ENCODE measurements around the gene F10. TPM values are rescaled to one million over a fixed set of nuclear protein-coding genes. Genes with fewer than 3 reads are reported as not detected.

Gene F10
- total RNA-seq, 4 donors from 2014 or later: 4.1 to 22.5 (median 11.8) TPM

DNA sequence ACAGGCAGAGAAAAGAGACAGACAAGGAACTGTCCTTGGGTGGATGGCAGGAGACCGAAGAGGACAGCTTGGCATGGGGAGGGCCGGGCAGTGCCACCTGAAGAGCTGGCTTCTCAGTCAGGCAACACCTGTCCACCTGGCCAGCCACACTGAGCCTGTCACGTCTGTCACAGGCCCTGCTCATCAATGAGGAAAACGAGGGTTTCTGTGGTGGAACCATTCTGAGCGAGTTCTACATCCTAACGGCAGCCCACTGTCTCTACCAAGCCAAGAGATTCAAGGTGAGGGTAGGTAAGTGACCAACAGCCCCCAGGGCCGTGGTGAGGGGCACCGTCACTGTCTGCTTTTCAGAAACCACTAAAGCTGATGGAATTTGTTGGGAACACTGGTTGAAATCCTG lies 24.6 kb downstream of the F10 start:
- Histone ChIP-seq H3K9me3 (no peaks in the 10 kb centered on the region), H3K36me3 (no peaks in the 10 kb centered on the region), H3K4me1 (peaks cover 0 to 6% (median under 1%) of the 10 kb centered on the region in 4 donors), H3K4me3 (no peak overlapping the region), H3K27me3 (no peaks in the 10 kb centered on the region), H3K27ac (no peak overlapping the region)
- no peak for TF ChIP-seq CTCF (IDR thresholded peaks at IDR 0.05)
- TF ChIP-seq POLR2A (IDR thresholded peaks at IDR 0.05): no peak
- DNase-seq: no peak

DNA sequence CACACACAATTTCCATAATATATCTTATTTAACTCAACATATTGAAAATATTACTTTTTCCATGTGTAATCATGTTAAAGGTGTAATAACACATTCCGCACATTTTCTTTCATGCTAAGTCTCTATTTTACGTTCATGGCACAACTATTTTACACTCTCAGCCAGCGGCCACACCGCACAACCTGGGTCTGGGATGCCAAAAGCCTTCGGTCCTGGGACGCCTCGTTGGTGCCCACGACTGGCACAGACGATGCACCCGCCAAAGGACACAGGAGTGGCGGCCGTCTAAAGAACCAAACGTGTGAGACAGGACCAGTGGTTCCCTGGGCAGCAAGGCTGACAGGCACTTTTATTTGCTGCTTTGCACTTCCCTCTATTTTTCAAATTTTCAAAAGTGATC lies 25.8 kb downstream of the F10 start:
- no peaks in the 10 kb centered on the region for H3K36me3 ChIP-seq
- TF ChIP-seq CTCF (IDR thresholded peaks at IDR 0.05) (no peak), POLR2A (IDR thresholded peaks at IDR 0.05) (no peak)
- no peaks in the 10 kb centered on the region for H3K9me3 ChIP-seq
- H3K27ac ChIP-seq: no peak overlapping the region
- peaks cover 0 to 15% (median 10%) of the 10 kb centered on the region in 4 donors for H3K4me1 ChIP-seq
- no peak overlapping the region for H3K4me3 ChIP-seq
- H3K27me3 ChIP-seq: no peaks in the 10 kb centered on the region
- DNase-seq: no peak

DNA sequence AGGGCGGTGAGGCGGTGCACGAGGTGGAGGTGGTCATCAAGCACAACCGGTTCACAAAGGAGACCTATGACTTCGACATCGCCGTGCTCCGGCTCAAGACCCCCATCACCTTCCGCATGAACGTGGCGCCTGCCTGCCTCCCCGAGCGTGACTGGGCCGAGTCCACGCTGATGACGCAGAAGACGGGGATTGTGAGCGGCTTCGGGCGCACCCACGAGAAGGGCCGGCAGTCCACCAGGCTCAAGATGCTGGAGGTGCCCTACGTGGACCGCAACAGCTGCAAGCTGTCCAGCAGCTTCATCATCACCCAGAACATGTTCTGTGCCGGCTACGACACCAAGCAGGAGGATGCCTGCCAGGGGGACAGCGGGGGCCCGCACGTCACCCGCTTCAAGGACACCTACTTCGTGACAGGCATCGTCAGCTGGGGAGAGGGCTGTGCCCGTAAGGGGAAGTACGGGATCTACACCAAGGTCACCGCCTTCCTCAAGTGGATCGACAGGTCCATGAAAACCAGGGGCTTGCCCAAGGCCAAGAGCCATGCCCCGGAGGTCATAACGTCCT lies 26.4 kb downstream of the F10 start:
- TF ChIP-seq POLR2A (IDR thresholded peaks at IDR 0.05): no peak
- TF ChIP-seq CTCF (IDR thresholded peaks at IDR 0.05): no peak
- DNase-seq: no peak
- Histone ChIP-seq H3K27ac (no peak overlapping the region), H3K9me3 (no peaks in the 10 kb centered on the region), H3K36me3 (no peaks in the 10 kb centered on the region), H3K4me3 (no peak overlapping the region), H3K27me3 (no peaks in the 10 kb centered on the region), H3K4me1 (peaks cover 0 to 17% (median 11%) of the 10 kb centered on the region in 4 donors)

- Histone ChIP-seq H3K4me3 (no peak overlapping the region), H3K27ac (no peak overlapping the region), H3K36me3 (no peaks in the 10 kb centered on the region), H3K4me1 (peaks cover 0 to 17% (median 11%) of the 10 kb centered on the region in 4 donors), H3K9me3 (no peaks in the 10 kb centered on the region), H3K27me3 (no peaks in the 10 kb centered on the region)
- no peak for TF ChIP-seq CTCF (IDR thresholded peaks at IDR 0.05)
- TF ChIP-seq POLR2A (IDR thresholded peaks at IDR 0.05): no peak
- DNase-seq: no peak
These were observed 27.3 kb downstream of the F10 start for GRCh38 chr13:113149711-113150549.

DNA sequence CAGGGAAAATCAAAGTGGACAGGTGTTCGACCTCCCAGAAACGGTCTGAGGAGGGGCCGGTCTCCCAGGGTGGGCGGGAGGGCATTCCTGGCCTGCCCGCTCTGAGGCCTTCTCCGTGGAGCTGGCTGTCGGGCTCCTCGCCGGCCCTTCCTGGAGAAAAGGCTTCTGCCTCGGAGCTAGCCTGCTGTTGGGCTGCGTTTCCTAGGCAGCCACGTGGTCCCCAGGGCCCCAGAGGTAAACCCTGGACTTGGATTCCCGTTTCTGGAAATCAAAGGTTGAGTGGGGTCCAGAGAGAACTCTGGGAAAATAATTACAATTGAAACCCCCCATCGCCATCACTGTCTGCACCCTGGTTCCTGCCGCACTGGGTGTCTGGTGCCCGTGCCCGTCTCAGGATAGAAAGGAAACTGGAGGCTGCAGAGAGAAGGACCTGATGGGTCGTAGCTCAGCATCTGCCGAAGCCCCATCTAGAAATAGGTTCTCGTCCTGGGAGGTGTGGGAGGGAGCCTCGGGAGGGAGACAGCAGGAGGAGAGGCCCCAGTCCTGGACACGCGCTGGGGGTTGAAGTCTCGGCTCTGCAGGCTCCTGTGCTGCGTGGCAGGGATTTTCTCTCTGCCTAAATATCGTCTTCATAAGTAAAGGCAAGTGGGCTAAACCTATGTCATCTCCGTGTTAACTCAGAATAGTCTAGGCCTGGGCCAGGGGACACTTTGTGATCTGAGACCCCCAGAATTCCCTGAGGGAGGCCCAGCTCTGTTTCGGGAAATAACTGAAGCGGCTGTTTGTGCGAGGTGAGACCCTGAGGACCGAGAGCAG lies 28.2 kb downstream of the F10 start:
- Histone ChIP-seq H3K4me3 (no peak overlapping the region), H3K36me3 (no peaks in the 10 kb centered on the region), H3K27ac (no peak overlapping the region), H3K9me3 (no peaks in the 10 kb centered on the region), H3K4me1 (peaks cover 0 to 17% (median 11%) of the 10 kb centered on the region in 4 donors), H3K27me3 (no peaks in the 10 kb centered on the region)
- no peak for DNase-seq
- TF ChIP-seq CTCF (IDR thresholded peaks at IDR 0.05) (no peak), POLR2A (IDR thresholded peaks at IDR 0.05) (no peak)
